Stimulated activated CD8-positive, alpha-beta memory T cell treated with anti-CD3 and anti-CD28 coated beads, Interleukin-7, amount 100 ng/mL, for 48 hours (primary cell): ENCODE data around the gene CACNG7.
"Not testable (repeated sequence)": the region's sequence is repeated elsewhere in the genome, so short reads cannot be mapped to it uniquely, and the experiment has no call there.

ENCODE experiments used
- DNase-seq, 2 donors: peaks; one replicate each; pipeline ENCODE4 v3.0.0-alpha.2; 2020; ENCODE audit warnings: low read depth in 1 of 2; ENCODE audit errors: extremely low read depth in 1 of 2

CACNG7 gene

DNA sequence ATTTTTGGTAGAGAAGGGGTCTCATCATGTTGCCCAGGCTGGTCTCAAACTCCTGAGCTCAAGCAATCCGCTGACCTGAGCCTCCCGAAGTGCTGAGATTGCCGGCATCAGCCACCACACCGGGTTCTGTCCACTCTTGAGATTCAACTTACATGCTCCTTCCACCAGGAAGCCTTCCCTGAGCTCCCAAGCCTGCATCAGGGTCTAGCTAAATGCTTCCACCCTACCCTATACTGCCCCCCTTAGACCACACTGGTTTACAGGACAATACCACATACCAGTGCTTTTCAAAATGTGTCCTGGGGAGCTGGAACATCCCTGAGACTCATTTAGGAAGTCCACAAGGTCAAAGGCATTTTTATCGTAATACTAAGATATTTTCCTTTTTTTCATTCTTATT lies 38.5 kb downstream of the CACNG7 start:
- no peak for DNase-seq

DNA sequence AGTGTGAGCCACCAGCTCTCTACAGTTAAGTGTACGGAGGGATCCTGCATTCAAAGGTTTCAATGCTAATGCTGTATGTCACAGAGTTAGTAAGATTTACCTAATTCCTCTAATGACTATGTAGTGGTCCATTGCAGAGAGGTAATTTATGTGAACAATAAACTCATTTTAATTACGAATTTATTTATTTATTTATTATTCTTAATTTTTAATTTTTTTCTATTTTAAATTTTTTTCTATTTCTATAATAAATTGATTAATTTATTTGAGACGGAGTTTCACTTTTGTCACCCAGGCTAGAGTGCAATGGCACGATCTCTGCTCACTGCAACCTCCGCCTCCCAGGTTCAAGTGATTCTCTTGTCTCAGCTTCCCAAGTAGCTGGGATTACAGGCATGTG lies 39.5 kb downstream of the CACNG7 start:
- DNase-seq: not testable (repeated sequence)

DNA sequence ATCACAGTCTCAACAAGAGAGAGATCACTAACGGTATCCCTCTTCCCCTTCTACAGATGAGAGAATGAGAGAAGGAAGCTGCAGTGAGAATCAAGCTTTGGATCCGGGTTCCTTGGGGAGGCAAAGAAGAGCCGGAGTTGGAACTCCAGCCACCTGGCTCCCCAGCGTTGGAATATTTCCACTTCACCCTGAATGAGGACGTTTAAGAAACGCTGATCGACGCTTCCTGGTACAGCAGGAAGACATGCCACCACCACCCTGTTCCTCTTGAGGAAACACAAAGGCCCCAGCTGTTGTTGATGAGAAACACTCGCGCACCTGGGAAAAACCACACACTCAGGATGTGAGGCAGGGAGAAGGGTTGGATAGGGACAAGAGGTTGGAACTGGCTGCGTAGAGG lies 42.4 kb downstream of the CACNG7 start:
- no peak for DNase-seq

DNA sequence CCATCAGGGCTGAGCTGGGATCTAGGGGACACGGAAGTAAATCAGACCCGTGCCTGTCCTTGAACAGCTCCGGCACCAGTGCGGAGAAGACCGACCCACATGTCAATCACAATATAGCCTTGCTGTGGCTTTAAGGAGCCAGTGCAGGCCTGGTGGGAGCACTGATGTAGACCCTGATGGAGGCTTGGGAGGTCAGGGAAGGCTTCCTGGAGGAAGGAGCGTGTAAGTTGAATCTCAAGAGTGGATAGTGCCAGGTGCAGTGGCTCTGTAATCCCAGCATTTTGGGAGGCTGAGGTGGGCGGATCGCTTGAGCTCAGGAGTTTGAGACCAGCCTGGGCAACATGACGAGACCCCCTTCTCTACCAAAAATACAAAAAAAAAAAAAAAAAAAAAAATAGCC lies 42.9 kb downstream of the CACNG7 start:
- DNase-seq: no peak

DNA sequence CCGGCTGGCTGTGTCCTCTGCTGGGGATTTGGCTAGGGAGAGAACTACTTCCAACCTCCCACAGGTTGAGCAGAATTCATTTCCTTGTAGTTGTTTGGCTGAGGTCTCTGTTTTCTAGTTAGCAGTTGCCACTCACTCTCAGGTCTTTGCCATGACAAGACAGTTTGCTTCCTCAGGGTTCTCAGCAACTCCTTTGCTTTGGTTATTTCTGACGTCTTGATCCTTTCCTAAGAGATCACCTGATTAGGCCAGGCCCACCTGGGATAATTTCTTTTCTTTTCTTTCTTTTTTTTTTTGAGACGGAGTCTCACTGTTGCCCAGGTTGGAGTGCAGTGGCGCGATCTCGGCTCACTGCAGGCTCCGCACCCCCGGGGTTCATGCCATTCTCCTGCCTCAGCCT lies 44.3 kb downstream of the CACNG7 start:
- DNase-seq: no peak

DNA sequence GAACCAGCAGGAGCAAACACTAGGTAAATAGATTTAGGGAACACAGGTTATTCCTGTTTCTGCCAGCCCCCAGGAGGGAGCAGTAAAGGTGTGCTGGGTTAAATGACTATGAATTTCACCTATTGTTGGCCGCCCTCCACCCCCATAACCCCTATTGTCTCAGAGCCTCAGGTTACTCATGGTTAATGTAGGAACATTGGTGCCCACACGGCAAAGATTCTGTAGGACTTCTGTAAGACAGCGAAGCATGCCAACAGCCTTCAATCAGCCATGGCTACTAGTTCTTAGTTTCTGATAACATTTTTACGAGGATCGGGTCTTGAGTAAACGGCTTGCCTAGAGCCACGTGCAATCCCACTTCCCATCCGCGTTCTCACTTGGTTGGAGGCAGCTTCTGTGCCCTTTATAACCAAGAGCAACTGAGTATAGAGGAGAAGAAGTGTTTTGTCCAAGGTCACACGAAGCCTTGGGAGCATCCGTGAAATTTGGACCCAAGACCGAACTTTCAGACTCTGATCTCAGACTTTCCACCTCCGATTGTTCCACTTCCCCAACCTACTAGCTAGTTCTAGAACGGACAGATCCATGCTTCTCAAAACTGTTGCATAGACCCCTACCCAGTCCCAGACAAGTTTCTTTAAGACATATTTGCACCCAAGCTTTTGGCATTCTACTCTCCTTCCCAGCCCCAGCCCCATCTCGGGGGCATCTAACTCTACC lies 48.5 kb downstream of the CACNG7 start:
- DNase-seq: no peak

DNA sequence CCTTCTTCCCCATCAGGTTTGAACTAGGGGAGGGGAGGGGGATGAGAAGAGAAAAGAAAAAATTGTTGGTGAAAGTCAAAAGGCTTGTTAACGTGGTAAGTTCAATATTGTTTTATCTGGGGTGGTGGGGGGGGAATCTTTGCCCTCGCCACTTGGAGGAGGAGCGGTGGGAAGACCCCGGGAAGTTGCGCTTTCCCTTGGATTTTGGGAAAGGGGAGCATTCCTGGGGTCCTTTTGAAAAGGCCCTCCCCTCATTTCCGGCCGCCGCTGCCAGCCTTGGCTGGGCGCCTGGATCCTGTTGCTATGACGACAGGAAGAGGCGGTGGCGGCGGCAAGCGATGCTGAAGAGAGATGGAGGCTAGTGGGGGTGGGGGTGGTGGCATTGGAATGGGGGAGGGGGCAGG lies 49.1 kb downstream of the CACNG7 start:
- no peak for DNase-seq

DNA sequence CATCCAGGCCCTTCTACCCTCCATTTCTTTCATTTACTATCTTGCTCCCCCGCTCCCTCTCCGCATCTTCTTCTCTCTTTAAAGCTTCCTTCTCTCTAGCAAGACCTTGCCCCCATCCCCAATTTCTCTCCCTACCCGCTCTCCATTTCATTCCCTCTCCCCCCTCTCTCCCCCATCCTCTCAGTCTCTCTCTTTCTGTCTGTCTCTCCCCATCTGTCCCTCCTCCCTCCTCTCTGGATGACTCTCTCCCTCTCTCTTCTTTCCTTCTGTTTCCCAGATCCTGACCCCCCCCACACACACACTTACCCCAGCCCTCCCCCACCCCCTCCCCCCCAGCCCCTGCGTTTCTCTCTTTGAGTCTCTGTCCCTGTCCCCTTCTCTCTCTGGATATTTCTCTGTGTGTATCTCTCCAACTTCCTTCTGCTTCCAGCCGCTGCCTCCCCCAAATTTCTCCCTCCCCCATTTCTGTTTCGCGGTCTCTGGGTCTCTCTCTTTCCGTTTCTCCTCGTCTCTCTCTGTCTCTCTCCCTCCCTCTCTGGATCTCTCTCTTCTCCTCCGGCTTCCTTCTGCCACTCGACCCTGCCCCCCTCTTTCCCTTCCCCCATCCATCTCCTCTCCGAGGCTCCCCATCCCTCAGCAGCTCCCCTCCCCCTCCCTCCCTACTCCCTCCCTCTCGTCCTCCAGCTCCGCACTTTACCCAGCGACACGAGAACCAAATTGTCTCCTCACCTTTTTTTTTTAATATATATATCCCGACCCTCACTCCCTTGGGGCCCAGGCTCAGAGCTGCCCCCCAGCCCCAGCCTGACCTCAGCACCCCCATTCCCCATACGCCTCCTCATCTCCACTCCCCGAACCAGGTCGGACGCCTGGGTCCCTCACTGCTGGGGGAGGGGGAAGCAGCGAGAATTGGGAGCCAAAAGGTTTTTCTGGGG lies 50.0 kb downstream of the CACNG7 start:
- no peak for DNase-seq

DNA sequence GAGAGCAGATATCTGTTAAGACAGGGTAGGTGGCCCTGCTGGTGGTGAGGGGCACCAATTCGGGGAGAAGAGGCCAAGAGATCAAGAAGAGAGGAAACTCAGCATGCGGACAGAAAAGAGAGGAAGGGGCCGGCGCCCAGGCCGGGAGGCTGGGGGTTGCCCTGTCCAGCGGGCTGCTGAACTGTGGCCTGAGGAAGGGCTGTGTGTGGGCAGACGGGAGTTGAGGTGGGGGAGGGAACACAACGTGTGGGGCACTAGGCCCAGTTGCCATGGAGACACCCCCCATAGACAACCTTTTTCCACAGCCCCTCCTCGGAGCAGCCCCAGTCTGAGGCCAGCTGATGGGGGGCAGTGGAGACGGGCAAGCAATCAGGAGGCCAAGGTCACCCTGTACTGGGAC lies 51.1 kb downstream of the CACNG7 start:
- no peak for DNase-seq

DNA sequence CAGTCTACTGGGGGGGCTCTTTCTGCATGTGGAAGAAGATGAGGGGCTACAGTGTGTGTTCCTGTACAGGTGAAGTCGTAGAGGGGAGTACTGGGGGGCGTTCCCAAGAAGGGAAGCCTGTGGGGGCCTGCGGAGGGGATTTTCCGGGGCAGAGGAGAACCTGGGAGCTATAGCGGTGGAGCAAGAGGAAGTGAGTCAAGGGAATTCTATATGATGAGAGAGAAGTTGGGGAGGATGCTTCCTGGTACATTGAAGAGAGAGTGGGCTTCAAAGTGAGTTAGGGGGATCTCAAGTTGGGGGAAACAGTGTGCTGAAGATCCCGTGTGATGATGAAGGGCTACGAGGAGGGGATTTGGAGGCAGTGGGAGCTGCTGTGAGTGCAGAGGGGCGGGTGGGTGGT lies 51.8 kb downstream of the CACNG7 start:
- DNase-seq: no peak

DNA sequence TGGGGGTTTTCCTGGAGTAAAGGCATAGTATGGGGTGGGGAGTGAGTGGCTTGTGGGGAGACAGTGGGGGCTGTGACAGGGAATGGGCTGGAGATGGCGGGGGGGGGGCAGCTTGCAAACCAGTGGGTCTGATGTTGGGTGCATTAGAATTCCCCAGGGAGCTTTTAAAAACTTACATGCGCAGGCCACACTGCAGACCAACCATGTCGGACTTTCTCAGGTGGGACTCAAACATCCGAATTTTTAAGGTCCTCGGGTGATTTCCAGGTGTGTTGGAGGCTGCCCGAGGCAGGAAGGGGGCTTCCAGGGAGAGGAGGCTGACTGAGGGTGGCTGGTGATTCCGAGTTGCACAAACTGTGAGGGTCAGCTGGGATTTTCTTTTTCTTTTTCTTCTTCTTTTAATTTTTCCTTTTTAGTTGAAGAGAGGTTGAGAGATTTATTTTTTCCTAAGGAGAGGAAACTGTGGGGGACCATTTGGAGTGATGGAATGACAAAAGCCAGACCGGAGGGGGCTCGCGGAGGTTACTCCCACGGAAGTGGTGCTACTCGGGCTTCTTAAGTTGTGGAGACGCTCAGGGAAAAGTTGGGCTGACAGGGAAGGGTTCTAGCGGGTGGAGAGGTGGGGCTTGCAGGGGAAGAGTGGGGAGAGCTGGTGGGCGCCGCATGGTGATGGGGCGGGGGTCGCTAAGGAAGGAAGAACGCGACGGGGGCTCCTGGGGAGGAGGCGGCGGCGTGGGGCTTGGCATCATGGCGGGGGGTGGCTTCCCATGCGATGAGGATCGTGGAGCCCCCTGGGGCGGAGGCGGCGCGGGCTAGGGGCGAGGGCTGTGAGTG lies 52.7 kb downstream of the CACNG7 start:
- DNase-seq: no peak

DNA sequence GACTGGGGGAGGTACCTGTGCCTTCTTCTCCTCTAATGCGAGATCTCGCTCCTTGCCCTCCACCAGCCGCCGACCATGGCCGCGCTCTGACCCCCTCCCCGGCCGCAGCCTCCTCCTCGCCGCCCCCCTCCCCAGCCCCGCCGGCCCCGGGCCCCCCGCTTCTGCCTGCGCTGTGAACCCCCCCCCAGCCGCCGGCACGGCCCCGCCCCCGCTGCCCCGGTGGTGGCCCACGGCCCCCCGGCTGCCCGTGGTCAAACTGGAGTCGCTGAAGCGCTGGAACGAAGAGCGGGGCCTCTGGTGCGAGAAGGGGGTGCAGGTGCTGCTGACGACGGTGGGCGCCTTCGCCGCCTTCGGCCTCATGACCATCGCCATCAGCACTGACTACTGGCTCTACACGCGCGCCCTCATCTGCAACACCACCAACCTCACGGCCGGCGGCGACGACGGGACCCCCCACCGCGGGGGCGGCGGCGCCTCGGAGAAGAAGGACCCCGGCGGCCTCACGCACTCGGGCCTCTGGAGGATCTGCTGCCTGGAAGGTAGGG lies 53.9 kb downstream of the CACNG7 start, which contains the start of gene CACNG8:
Gene CACNG8, plus strand, starts transcription at position 51 of the 545 bp plus-strand sequence.
- no peak for DNase-seq

DNA sequence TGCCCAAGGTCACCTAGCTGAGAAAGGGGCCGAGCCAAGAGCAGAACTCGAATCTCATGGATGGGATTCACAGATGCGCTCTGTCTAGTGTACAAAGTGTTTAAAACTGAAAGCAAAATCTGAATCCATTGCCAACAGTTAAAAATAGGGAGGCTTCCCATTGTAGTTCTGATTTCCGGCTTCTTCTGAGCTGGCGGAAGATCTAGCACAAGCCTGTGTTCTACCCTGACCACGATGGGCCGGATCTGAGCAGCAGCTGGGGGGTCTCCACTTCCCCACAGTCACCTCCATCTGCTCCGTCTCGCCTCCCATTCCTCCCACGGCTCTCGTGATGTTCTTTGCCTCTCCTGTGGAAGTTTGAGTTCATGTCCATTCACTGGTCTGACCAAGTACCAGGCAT lies 56.0 kb downstream of the CACNG7 start:
- DNase-seq: no peak

DNA sequence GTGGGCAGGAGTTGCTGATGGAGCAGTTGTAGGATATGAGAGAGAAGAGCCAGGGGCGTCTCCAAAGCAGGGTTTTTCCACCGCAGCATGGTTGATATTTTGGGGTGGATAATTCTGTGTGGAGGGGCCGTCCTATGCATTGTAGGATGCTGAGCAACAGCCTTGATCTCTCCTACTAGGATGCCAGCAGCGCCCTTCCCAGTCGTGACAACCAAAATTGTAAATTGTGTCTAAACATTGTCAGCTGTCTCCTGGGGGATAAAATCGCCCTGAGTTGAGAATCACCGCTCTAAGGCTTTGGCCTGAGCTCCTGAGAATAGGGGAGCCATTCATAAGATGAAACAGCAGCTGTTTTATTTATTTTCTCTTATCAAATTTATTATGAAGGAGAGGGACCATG lies 57.9 kb downstream of the CACNG7 start:
- DNase-seq: no peak

DNA sequence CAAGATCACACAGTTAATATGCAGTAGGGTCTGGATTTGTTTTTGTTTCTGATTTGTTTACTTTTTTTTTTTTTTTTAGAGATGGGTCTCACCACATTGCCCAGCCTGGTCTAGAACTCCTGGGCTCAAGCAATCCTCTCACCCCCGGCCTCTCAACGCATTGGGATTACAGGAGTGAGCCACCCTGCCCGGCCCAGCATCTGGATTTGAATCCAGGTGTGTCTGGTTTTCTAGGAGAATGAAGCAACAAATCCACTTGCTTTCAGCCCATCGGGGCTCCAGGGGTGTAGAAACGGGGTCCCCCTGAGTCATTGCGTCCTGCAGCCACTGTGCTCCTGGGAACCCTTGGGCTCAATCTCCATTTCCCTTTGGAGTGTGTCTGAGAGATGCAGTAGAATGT lies 60.3 kb downstream of the CACNG7 start:
- no peak for DNase-seq

DNA sequence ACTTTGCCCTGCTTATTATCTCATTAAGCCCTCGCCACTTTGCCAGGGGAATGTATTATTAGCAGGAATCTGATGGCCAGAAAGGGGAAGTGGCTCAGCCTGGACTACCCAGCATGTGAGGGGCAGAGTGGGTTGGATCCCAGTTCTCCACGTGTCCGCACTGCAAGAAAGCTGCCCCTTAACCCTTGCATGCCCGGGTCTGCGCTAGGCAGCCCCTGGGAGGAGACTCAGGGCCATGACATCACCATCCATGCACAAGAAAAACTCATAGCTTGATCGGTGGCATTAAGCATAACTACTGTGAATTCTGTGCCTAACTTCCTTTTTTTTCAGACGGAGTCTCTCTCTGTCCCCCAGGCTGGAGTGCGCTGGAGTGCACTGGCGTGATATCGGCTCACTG lies 62.6 kb downstream of the CACNG7 start:
- DNase-seq: no peak

DNA sequence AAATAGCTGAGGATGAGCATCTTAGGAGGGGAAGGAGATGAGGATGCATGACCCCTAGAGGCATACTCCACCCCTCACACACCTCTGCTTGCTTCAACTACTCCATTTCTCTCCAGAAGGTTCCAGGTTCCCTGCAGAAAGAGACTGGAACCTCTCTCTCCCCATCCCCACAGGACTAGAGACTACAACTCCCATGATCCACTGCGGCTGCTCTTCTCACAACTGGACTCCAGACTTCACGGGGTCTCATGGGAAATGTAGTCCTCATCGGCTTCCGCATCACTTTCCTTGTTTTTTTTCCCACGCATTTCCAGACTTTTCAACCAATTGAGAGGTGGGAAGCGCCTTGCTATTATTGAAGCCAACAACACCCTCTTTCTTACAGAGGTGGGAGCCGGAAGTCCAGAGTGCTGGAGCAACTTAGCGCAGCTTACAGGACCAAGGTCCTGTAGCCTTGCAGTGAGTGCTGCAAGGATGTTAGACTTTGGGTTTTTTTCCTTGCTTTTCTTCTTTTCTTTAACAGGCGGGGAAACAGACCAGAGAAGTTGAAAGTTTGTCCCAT lies 68.4 kb downstream of the CACNG7 start:
- peak in 1 of 2 donors; percentile 34 for DNase-seq

DNA sequence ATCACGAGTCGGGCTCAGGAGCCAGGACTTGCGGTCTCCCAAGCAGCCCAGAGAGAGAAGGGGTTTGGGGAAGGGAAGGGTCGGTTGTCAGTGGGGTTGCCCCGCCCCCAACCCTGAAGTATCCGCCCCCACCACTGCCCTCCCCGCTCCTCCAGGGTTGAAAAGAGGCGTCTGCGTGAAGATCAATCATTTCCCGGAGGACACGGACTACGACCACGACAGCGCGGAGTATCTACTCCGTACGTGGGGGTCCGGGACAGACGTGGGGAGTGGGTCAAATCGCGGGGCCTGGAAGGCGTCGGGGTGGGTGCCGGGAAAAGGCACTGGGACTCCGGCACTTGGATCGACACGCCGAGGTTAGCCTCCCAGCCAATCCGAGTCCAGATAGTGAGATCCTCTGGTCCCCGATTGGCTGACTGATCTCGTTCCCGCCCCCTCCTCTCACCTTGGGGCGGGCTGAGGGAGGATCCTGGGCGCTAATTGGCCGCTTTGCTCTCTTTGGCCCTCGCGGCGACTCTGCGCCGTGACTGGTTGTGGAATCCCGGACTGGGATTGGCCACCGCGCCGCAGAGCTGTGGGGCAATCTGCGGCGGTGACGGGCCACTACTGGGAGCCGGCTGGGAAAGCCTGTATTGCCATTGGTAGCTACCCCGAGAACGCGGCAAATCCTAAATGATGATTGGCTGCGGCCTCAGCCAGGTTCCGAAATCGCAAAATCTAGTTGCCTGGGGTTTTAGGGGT lies 69.1 kb downstream of the CACNG7 start:
- DNase-seq: peak in 1 of 2 donors; percentile 23

DNA sequence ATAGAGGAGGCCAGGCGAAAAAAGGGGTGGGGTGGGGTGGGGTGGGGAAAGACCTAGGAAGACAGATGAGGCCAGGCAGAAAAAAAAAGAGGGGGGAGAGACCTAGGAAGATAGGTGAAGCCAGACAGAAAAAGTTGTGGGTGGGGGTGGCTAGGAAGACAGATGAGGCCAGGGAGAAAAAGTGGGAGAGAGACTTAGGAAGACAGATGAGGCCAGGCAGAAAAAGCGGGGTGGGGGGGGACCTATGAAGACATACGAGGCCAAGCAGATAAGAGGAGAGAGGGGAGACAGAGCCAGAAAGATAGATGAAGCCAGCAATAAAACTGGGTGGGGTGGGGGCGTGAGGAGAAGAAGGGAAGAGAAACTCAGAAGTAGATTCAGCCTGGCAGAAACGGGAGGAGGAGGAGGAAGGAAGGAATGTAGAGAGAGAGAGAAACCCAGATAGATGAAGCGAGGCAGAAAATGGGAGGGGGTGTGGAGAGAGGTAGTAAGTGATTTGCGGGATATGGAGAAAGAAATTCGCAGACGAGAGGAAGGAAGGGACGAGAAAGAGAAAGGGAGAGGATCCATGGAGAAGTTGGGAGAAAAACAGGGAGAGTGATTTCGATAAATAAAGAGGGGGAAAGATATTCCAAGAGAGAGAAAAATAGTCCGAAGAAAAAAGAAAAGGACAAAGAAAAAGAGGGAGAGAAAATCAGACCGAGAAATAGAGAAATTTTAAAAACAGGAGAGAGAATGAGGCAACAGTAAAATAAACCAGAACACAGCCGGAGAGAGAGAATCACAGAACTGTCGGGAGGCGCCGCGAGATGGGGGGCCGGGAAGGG lies 70.1 kb downstream of the CACNG7 start:
- no peak for DNase-seq
